HG02981 (cell line): ENCODE measurements around the gene ASIC3.
A peak's percentile ranks its signal among the peaks of the same experiment; 100 is the strongest.

Experiments used
- ATAC-seq: cut with Tn5 transposase; IDR thresholded peaks from one replicate; pipeline ENCODE4 v1.9.1; 2021; ENCODE audit warnings: mild to moderate bottlenecking, moderate library complexity; ENCODE audit not compliant: unreplicated experiment

The ASIC3 gene

GRCh38 chr7:151056666-151057505 lies 8.6 kb downstream of the ASIC3 start:
- no peak for ATAC-seq

GRCh38 chr7:151057506-151057988 lies 9.2 kb downstream of the ASIC3 start, which contains the start of gene CDK5:
Gene CDK5, minus strand, starts transcription at chr7:151057897. Its CDS starts 49 bp downstream, at chr7:151057848.
- ATAC-seq = peak; percentile 12

GRCh38 chr7:151057989-151058780 lies 9.9 kb downstream of the ASIC3 start:
- peak; percentile 90 for ATAC-seq

- no peak for ATAC-seq
Observed at GRCh38 chr7:151058781-151059366, 10.5 kb downstream of the ASIC3 start.

- ATAC-seq = peak; percentile 26
Observed at GRCh38 chr7:151059367-151060112, 11.2 kb downstream of the ASIC3 start, which contains the start of gene SLC4A2. Gene SLC4A2, plus strand, starts transcription at chr7:151059589. Its CDS starts 2,399 bp downstream, at chr7:151061988.

GRCh38 chr7:151060113-151060415 lies 11.7 kb downstream of the ASIC3 start:
- no peak for ATAC-seq

- no peak for ATAC-seq
Observed at GRCh38 chr7:151060416-151061212, 12.3 kb downstream of the ASIC3 start.

GRCh38 chr7:151061213-151062110 lies 13.1 kb downstream of the ASIC3 start:
- no peak for ATAC-seq

- no peak for ATAC-seq
Observed at GRCh38 chr7:151062111-151062398, 13.7 kb downstream of the ASIC3 start.

- ATAC-seq = no peak
Observed at GRCh38 chr7:151062399-151063211, 14.3 kb downstream of the ASIC3 start.

- no peak for ATAC-seq
Observed at GRCh38 chr7:151063212-151063561, 14.9 kb downstream of the ASIC3 start.

GRCh38 chr7:151064454-151064853 lies 16.1 kb downstream of the ASIC3 start:
- ATAC-seq = no peak

GRCh38 chr7:151064993-151065392 lies 16.7 kb downstream of the ASIC3 start:
- ATAC-seq = no peak

- no peak for ATAC-seq
Observed at GRCh38 chr7:151065516-151065915, 17.2 kb downstream of the ASIC3 start.

- no peak for ATAC-seq
Observed at GRCh38 chr7:151066273-151066974, 18.1 kb downstream of the ASIC3 start.

GRCh38 chr7:151068069-151068773 lies 19.9 kb downstream of the ASIC3 start:
- no peak for ATAC-seq
